SU-DHL-6 (cell line): Measurements from ENCODE around the gene ZNF836.

Source experiments
- CTCF ChIP-seq: fragments of 200-600 bp; sonication (generic); IDR thresholded peaks from one replicate; pipeline ENCODE4 v1.5.1; 2017; ENCODE audit warnings: antibody characterized with exemption, mild to moderate bottlenecking, low read length, moderate library complexity; ENCODE audit not compliant: insufficient read depth, poor library complexity, severe bottlenecking
- EZH2phosphoT487 ChIP-seq: fragments of 200-600 bp; sonication (generic), shearing (Covaris generic); conservative IDR thresholded peaks from 2 replicates; pipeline ENCODE4 v1.6.1; 2018; ENCODE audit warnings: mild to moderate bottlenecking, antibody characterized with exemption, low read length, moderate library complexity, mixed read lengths

- TF ChIP-seq CTCF: no peak
- no peak for TF ChIP-seq EZH2phosphoT487
Measured at GRCh38 chr19:52197964-52198363, 26.5 kb upstream of the ZNF836 start.
